Ascending aorta (tissue), 2 donors: ENCODE data around the gene AKAP6. TPM values are rescaled to one million over a fixed set of nuclear protein-coding genes. Genes with fewer than 3 reads are reported as not detected.

ENCODE experiments used
- DNase-seq, 2 donors: peaks; one replicate each; pipeline ENCODE4 v3.0.0-alpha.2; 2019; ENCODE audit warnings: low spot score in 2 of 2
- H3K27ac ChIP-seq, 2 donors: fragments of 200-600 bp; sonication (generic); one replicate each; pipeline ENCODE4 v1.5.1; 2016 to 2017; ENCODE audit warnings: mild to moderate bottlenecking in 1 of 2
- H3K27me3 ChIP-seq: fragments of 200-600 bp; sonication (generic); one replicate; pipeline ENCODE4 v1.5.1; 2017
- H3K36me3 ChIP-seq, 2 donors: fragments of 200-600 bp; sonication (generic); one replicate each; pipeline ENCODE4 v1.5.1; 2016
- H3K4me1 ChIP-seq, 2 donors: fragments of 200-600 bp; sonication (generic); one replicate each; pipeline ENCODE4 v1.5.1; 2016 to 2017; ENCODE audit warnings: mild to moderate bottlenecking in 1 of 2
- H3K4me3 ChIP-seq, 2 donors: fragments of 200-600 bp; sonication (generic); one replicate each; pipeline ENCODE4 v1.5.1; 2016 to 2017; ENCODE audit warnings: mild to moderate bottlenecking in 1 of 2
- H3K9me3 ChIP-seq, 2 donors: fragments of 200-600 bp; sonication (generic); one replicate each; pipeline ENCODE4 v1.5.1; 2016
- intact Hi-C: fragments of 100-400 bp; cut with DNase I; formaldehyde crosslinking; loops from one replicate; pipeline ENCODE4 v1.15.1; 2023
- total RNA-seq: library from RNA; depleted of rRNA; stranded (reverse); fragments of >200 nt; gene quantifications from one replicate; pipeline ENCODE4 v1.1.0, GENCODE V29; 2016
- TF ChIP-seq, protein P1 (sequence below), 3 experiments: fragments of 200-600 bp in 2 of 3; fragments of 450-650 bp in 1 of 3; sonication (generic) in 2 of 3; IDR thresholded peaks; one replicate each; pipeline ENCODE4 v1.5.1; 2016 to 2019; ENCODE audit warnings: antibody characterized with exemption in 3 of 3, mild to moderate bottlenecking in 1 of 3, moderate library complexity in 1 of 3

Gene AKAP6
- total RNA-seq, 1 donor from 2014 or later = 21.1 TPM

DNA sequence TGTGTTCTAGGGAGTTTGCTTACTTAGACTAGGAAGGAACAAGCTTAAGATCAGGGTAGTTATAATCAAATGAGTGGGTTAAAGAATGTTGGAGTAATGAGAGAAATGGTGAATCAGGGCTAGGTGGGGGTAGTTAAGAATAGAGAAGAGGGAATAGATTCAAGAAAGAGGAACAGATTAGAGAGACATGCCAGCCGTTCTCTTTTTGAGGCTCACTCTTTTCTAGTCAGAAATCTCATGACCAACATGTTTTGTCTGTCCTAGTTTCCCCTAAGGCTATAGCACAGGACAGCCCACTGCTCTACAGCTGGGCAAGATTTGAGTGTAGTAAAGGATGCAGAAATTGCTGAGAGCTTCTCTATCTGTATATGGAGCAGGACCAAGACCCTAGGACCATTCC lies 258.4 kb downstream of the AKAP6 start:
- no peak for DNase-seq
- Histone ChIP-seq H3K27me3 (no peaks in the 10 kb centered on the region), H3K27ac (no peak overlapping the region), H3K4me3 (no peak overlapping the region), H3K9me3 (no peaks in the 10 kb centered on the region), H3K36me3 (peaks cover 0 to 7% of the 10 kb centered on the region in 2 donors), H3K4me1 (peaks cover 0 to 2% of the 10 kb centered on the region in 2 donors)
- TF ChIP-seq, protein P1, sequence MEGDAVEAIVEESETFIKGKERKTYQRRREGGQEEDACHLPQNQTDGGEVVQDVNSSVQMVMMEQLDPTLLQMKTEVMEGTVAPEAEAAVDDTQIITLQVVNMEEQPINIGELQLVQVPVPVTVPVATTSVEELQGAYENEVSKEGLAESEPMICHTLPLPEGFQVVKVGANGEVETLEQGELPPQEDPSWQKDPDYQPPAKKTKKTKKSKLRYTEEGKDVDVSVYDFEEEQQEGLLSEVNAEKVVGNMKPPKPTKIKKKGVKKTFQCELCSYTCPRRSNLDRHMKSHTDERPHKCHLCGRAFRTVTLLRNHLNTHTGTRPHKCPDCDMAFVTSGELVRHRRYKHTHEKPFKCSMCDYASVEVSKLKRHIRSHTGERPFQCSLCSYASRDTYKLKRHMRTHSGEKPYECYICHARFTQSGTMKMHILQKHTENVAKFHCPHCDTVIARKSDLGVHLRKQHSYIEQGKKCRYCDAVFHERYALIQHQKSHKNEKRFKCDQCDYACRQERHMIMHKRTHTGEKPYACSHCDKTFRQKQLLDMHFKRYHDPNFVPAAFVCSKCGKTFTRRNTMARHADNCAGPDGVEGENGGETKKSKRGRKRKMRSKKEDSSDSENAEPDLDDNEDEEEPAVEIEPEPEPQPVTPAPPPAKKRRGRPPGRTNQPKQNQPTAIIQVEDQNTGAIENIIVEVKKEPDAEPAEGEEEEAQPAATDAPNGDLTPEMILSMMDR (IDR thresholded peaks at IDR 0.05) = no peak
- intact Hi-C loops = no loop called here

DNA sequence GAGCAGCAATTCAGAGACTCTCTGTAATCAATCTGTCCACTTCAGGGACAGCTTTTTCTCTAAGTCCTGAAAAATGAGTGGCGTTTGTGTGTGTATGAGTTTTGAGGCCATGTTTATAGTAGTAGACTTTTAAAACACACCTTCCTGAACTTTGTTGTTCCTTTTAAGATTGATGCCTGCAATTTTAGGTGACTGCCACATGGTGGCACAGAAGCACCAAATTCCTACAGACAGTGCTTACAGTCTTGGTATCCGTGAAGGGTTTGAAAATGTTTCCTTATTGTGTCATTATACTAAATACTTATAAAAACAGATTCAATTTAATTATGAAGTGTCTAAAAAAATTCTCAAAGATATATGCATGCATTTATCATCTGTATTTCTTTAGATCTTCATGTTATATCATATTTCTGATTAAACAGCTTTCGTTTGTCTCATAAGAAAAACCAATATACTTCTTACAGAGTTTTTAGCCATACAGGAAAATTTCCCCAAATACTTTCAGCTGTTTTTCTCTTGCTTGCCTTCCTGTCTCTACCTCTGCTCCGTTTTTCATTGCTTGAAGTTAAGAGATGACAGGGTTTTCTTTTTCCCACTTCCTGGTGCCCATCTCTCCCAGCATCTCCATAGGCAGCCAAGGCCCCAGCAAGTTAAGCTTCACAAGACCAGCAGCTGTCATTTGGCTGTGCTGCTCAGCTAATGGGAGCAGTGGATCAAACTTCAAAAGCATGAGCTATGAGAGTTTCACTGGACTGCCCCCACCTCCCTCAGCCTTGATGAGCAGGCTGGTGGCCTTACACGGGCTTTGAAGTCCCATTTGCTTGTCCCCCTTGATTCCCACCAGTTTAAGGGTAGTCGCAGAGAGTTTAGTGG lies 259.6 kb downstream of the AKAP6 start:
- peaks cover 0 to 6% of the 10 kb centered on the region in 2 donors for H3K4me1 ChIP-seq
- H3K36me3 ChIP-seq = peaks cover 0 to 7% of the 10 kb centered on the region in 2 donors
- no peak overlapping the region for H3K27ac ChIP-seq
- intact Hi-C loops = no loop called here
- no peaks in the 10 kb centered on the region for H3K9me3 ChIP-seq
- H3K4me3 ChIP-seq = no peak overlapping the region
- H3K27me3 ChIP-seq = no peaks in the 10 kb centered on the region
- TF ChIP-seq, protein P1 (IDR thresholded peaks at IDR 0.05) = peak; percentile 27 to 44 (median 33)
- no peak for DNase-seq

DNA sequence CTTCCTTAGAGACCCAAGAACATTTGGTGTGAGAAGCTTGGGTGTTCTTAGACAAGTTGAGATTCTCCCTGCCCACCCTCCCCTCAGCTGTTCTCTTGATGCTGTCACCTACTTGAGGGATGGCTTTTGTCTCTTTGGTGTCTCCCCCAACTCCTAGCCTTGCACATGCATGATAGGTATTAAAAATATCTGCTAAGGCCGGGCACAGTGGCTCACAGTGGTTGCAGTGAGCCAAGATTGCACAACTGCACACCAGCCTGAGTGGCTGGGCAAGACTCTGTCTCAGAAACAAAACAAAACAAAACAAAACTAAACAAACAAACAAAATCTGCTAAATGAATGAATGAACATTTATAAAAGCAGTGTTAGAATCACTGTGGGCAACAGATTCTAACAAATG lies 261.1 kb downstream of the AKAP6 start:
- Histone ChIP-seq H3K4me1 (peaks cover 0 to 14% of the 10 kb centered on the region in 2 donors), H3K27me3 (no peaks in the 10 kb centered on the region), H3K27ac (no peak overlapping the region), H3K36me3 (peaks cover 0 to 3% of the 10 kb centered on the region in 2 donors), H3K4me3 (no peak overlapping the region), H3K9me3 (no peaks in the 10 kb centered on the region)
- no peak for DNase-seq
- intact Hi-C loops = no loop called here
- TF ChIP-seq, protein P1 (IDR thresholded peaks at IDR 0.05) = no peak

DNA sequence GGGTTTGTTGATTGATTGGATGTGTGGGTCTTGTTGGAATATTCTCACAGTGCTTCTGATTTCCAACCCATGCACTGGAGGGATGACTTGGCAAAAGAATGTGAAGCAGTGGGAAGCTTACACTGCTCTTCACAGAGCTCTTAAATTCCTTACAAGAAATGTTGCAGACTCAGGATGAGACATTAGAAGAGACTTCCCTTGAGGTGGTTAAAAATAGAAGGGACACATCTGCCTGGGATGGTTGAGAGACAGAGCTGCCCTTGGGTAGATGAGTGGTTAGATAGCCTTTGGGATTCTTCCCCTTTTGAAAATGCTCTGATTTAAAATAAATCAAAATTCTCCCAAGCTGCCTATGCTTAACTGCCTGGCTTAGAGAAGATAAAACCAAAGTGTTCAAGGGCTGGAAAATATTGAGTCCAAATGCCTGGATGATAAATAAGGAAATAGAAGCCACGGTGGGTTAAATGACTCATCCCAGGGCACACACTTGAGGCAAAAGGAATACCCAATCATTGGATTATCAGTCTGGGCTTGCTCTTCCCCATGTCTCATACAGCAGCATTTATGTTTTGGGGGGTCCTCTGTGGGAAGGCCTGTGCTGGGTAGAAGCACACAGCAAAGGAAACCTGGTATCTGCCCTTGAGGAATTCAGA lies 264.3 kb downstream of the AKAP6 start:
- TF ChIP-seq, protein P1 (IDR thresholded peaks at IDR 0.05) = no peak
- Histone ChIP-seq H3K27me3 (no peaks in the 10 kb centered on the region), H3K4me1 (peaks cover 0 to 16% of the 10 kb centered on the region in 2 donors), H3K36me3 (no peaks in the 10 kb centered on the region), H3K4me3 (no peak overlapping the region), H3K9me3 (no peaks in the 10 kb centered on the region), H3K27ac (peak overlapping the region in 1 of 2 donors; percentile 41)
- intact Hi-C loops = no loop called here
- no peak for DNase-seq

DNA sequence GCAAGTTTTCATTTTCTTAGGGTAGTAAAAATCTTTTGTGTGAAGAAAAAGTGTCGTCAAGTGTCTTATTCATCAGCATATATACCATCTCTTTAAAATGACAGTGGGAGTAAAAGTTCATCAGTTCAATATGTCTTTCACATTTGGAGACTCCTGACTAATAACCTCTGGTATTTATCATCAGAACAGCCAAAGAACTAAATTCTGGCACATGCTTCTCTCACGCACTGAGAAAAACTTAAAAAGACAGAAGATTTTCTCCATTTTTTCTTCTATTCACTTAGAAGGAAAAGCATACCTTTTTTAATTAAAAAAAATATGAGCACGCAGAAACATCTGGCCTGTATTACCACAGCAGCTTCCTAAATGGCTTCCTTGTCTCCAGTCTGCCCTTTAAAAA lies 265.7 kb downstream of the AKAP6 start:
- intact Hi-C loops = no loop called here

More for the DNA sequence above, 265.7 kb downstream of the AKAP6 start:
- no peaks in the 10 kb centered on the region for H3K9me3 ChIP-seq
- H3K27me3 ChIP-seq = no peaks in the 10 kb centered on the region
- TF ChIP-seq, protein P1 (IDR thresholded peaks at IDR 0.05) = no peak
- peaks cover 0 to under 1% of the 10 kb centered on the region in 2 donors for H3K36me3 ChIP-seq
- peaks cover 0 to 16% of the 10 kb centered on the region in 2 donors for H3K4me1 ChIP-seq
- H3K4me3 ChIP-seq = no peak overlapping the region
- peak overlapping the region; percentile 25 to 50 for H3K27ac ChIP-seq
- DNase-seq = no peak
